ENCODE results near the gene SPSB2. TPM values are rescaled to one million over a fixed set of nuclear protein-coding genes. Genes with fewer than 3 reads are reported as not detected.

Gene SPSB2
- total RNA-seq, 1 donor from 2014 or later = 7.9 TPM

- no peak for TF ChIP-seq CTCF (IDR thresholded peaks at IDR 0.05; ENCODE audit: insufficient read depth, low read length, severe bottlenecking)
- Histone ChIP-seq H3K4me3 (ENCODE audit: low read depth, low read length) (no peak overlapping the region), H3K36me3 (ENCODE audit: control insufficient read depth, insufficient read depth, low read length) (peaks cover 4% of the 10 kb centered on the region), H3K27me3 (ENCODE audit: control insufficient read depth, insufficient read depth, low read length) (peaks cover 2% of the 10 kb centered on the region)
- no peak for DNase-seq (ENCODE audit: low read depth)
- FAIRE-seq = no peak
Measured at GRCh38 chr12:6916426-6917200, 43.5 kb upstream of the SPSB2 start.

- peaks cover 2% of the 10 kb centered on the region for H3K27me3 ChIP-seq (ENCODE audit: control insufficient read depth, insufficient read depth, low read length)
- H3K4me3 ChIP-seq (ENCODE audit: low read depth, low read length) = no peak overlapping the region
- FAIRE-seq (no peak), DNase-seq (ENCODE audit: low read depth) (no peak)
- H3K36me3 ChIP-seq (ENCODE audit: control insufficient read depth, insufficient read depth, low read length) = peaks cover 4% of the 10 kb centered on the region
- no peak for TF ChIP-seq CTCF (IDR thresholded peaks at IDR 0.05; ENCODE audit: insufficient read depth, low read length, severe bottlenecking)
Measured at GRCh38 chr12:6915789-6916285, 42.7 kb upstream of the SPSB2 start.

GRCh38 chr12:6914947-6915788, 42.1 kb upstream of the SPSB2 start:
- peaks cover 4% of the 10 kb centered on the region for H3K36me3 ChIP-seq (ENCODE audit: control insufficient read depth, insufficient read depth, low read length)
- H3K4me3 ChIP-seq (ENCODE audit: low read depth, low read length) = peak overlapping the region; percentile 56
- peaks cover 2% of the 10 kb centered on the region for H3K27me3 ChIP-seq (ENCODE audit: control insufficient read depth, insufficient read depth, low read length)
- TF ChIP-seq CTCF (IDR thresholded peaks at IDR 0.05; ENCODE audit: insufficient read depth, low read length, severe bottlenecking) = no peak
- no peak for DNase-seq (ENCODE audit: low read depth)
- FAIRE-seq = no peak

- peak; percentile 38 for DNase-seq (ENCODE audit: low read depth)
- Histone ChIP-seq H3K4me3 (ENCODE audit: low read depth, low read length) (peak within 1 kb of the TSS; percentile 56), H3K36me3 (ENCODE audit: control insufficient read depth, insufficient read depth, low read length) (peaks cover 4% of the 10 kb centered on the region), H3K27me3 (ENCODE audit: control insufficient read depth, insufficient read depth, low read length) (peaks cover 2% of the 10 kb centered on the region)
- no peak for TF ChIP-seq CTCF (IDR thresholded peaks at IDR 0.05; ENCODE audit: insufficient read depth, low read length, severe bottlenecking)
- no peak for FAIRE-seq
Measured at GRCh38 chr12:6914246-6914946, 41.3 kb upstream of the SPSB2 start, which contains the start of gene ENO2. TSS of gene ENO2 (plus strand) at chr12:6914580. CDS start at chr12:6915833, 1,253 bp downstream.

GRCh38 chr12:6912164-6912935, 39.2 kb upstream of the SPSB2 start:
- no peak for DNase-seq (ENCODE audit: low read depth)
- FAIRE-seq = no peak
- Histone ChIP-seq H3K4me3 (ENCODE audit: low read depth, low read length) (no peak overlapping the region), H3K36me3 (ENCODE audit: control insufficient read depth, insufficient read depth, low read length) (peaks cover 3% of the 10 kb centered on the region), H3K27me3 (ENCODE audit: control insufficient read depth, insufficient read depth, low read length) (peaks cover 2% of the 10 kb centered on the region)
- TF ChIP-seq CTCF (IDR thresholded peaks at IDR 0.05; ENCODE audit: insufficient read depth, low read length, severe bottlenecking) = no peak

Measured in bronchial epithelial cell (primary cell).